Measurements from ENCODE around the gene HS6ST2.

- TF ChIP-seq CTCF (IDR thresholded peaks at IDR 0.05 in 2 of 3, conservative IDR thresholded peaks at IDR 0.05 in 1 of 3; ENCODE audit: control insufficient read depth in 2 of 3, extremely low read depth in 1 of 3, insufficient read depth in 1 of 3, low read depth in 3 of 3, low read length in 3 of 3) (no peak), RFX5 (IDR thresholded peaks at IDR 0.05; ENCODE audit: low read depth, low read length) (no peak), ETV6 (conservative IDR thresholded peaks at IDR 0.05 in 1 of 2, IDR thresholded peaks at IDR 0.05 in 1 of 2; ENCODE audit: borderline replicate concordance in 1 of 2, low read depth in 1 of 2) (no peak), MXI1 (IDR thresholded peaks at IDR 0.05; ENCODE audit: low read depth, low read length) (no peak), SP1 (IDR thresholded peaks at IDR 0.05; ENCODE audit: low read depth, low read length) (no peak), SIN3A (IDR thresholded peaks at IDR 0.05; ENCODE audit: low read depth, low read length) (no peak), DPF2 (IDR thresholded peaks at IDR 0.05) (no peak), NFIC (IDR thresholded peaks at IDR 0.05; ENCODE audit: low read depth, low read length) (no peak), MEF2A (IDR thresholded peaks at IDR 0.05; ENCODE audit: insufficient read depth, low read depth, low read length) (no peak), SMAD5 (IDR thresholded peaks at IDR 0.05; ENCODE audit: low read depth) (no peak), YY1 (IDR thresholded peaks at IDR 0.05; ENCODE audit: low read depth, low read length) (no peak), EP300 (IDR thresholded peaks at IDR 0.05; ENCODE audit: borderline replicate concordance in 1 of 2, control insufficient read depth in 1 of 2, low read depth in 2 of 2, low read length in 2 of 2) (no peak)
- TF ChIP-seq, protein P1, sequence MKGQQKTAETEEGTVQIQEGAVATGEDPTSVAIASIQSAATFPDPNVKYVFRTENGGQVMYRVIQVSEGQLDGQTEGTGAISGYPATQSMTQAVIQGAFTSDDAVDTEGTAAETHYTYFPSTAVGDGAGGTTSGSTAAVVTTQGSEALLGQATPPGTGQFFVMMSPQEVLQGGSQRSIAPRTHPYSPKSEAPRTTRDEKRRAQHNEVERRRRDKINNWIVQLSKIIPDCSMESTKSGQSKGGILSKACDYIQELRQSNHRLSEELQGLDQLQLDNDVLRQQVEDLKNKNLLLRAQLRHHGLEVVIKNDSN (IDR thresholded peaks at IDR 0.05; ENCODE audit: borderline replicate concordance, extremely low read length, insufficient read depth, low read depth, low read length): no peak
Measured at GRCh38 chrX:132738951-132739350, 219.5 kb downstream of the HS6ST2 start.

Measured in GM12878 (cell line).